Vagina (tissue), 2 donors: Measurements from ENCODE around the gene SLC2A1. TPM values are rescaled to one million over a fixed set of nuclear protein-coding genes. Genes with fewer than 3 reads are reported as not detected.

Source experiments
- DNase-seq, 2 donors: peaks; one replicate each; pipeline ENCODE4 v3.0.0-alpha.2; 2017; ENCODE audit errors: extremely low spot score in 2 of 2
- H3K27ac ChIP-seq: fragments of 200-600 bp; sonication (generic); one replicate; pipeline ENCODE4 v1.5.1; 2019
- H3K27me3 ChIP-seq: fragments of 200-600 bp; sonication (generic); one replicate; pipeline ENCODE4 v1.5.1; 2019
- H3K36me3 ChIP-seq, 2 donors: fragments of 200-600 bp; sonication (generic); one replicate each; pipeline ENCODE4 v1.5.1; 2017 to 2019
- H3K4me1 ChIP-seq: fragments of 200-600 bp; sonication (generic); one replicate; pipeline ENCODE4 v1.5.1; 2019
- H3K4me3 ChIP-seq, 2 donors: fragments of 200-600 bp; sonication (generic); 1 replicate in 1 of 2; 2 replicates in 1 of 2; pipeline ENCODE4 v1.5.1; 2016 to 2019
- H3K9me3 ChIP-seq: fragments of 200-600 bp; sonication (generic); one replicate; pipeline ENCODE4 v1.5.1; 2019
- POLR2A ChIP-seq, 2 donors: fragments of 450-650 bp; IDR thresholded peaks; one replicate each; pipeline ENCODE4 v1.6.1; 2017; ENCODE audit warnings: antibody characterized with exemption in 2 of 2, mild to moderate bottlenecking in 2 of 2, moderate library complexity in 2 of 2
- POLR2AphosphoS5 ChIP-seq, 2 donors: sonication (generic); formaldehyde crosslinking; IDR thresholded peaks; one replicate each; pipeline ENCODE4 v1.9.0; 2017; ENCODE audit warnings: antibody characterized with exemption in 2 of 2, mild to moderate bottlenecking in 2 of 2, low read depth in 1 of 2; ENCODE audit not compliant: insufficient read depth in 1 of 2
- intact Hi-C: fragments of 100-400 bp; cut with DNase I; formaldehyde crosslinking; loops from one replicate; pipeline ENCODE4 v1.15.1; 2023
- total RNA-seq: library from RNA; depleted of rRNA; stranded (reverse); fragments of >200 nt; gene quantifications from one replicate; pipeline ENCODE4 v1.2.3, GENCODE V29; 2016
- TF ChIP-seq, protein P1 (sequence below), 3 experiments: fragments of 450-650 bp in 2 of 3; fragments of 200-600 bp in 1 of 3; sonication (generic) in 1 of 3; IDR thresholded peaks; one replicate each; pipeline ENCODE4 v1.5.1; 2017 to 2019; ENCODE audit warnings: antibody characterized with exemption in 3 of 3, mild to moderate bottlenecking in 2 of 3, moderate library complexity in 2 of 3

The SLC2A1 gene
- total RNA-seq, 1 donor from 2014 or later, result 286 TPM

DNA sequence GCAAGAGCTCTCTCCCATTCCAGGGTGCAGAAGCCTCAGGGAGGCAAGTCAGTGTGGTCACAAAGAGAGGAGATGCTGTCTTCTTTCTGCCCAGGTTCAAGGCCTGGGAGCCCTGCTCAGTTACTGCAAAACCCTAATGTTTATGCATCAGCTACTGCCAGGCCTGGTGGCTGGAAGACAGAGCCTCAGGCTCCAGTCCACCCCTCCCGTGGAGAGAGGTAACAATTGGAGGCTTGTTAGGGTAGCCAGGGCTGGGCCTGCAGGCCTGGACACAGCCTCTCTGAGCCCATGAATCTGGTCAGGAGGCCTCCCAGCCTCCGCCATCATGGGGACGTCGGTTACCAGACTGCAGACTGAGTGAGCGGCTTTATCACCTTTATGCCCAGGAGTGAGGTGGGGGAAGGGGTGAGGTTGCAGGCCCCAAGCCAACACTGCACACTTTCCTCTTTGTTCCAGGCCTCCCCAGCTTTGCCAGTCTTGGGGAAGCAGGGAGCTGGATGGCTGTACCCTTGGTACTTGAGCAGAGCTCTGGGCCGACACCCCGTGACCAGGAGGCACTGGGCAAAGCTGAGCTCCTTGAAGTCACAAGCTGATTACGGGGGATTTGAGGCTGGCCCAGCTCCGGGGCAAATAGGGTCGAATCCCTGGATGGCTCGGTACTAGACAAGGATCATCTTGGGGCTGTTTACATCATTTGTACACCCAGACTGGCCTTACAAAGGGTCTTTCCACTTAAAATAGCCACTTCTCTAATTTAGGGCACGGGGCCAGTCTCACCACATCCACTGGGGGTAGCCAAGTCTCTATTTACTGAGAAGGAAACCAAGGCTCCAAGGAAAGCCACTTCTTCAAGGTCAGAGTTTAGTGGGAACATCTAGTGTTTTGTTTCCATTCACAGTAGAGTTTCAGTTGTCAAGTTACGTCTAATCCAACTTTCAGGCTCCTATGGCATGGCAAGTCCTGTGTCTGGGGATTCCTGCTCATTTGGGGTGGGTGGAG lies 5.2 kb downstream of the SLC2A1 start:
- H3K36me3 ChIP-seq, result no peaks in the 10 kb centered on the region
- no peaks in the 10 kb centered on the region for H3K27me3 ChIP-seq
- peak overlapping the region; percentile 56 for H3K27ac ChIP-seq
- intact Hi-C loops, result no loop called here
- H3K4me3 ChIP-seq, result no peak overlapping the region
- TF ChIP-seq POLR2AphosphoS5 (IDR thresholded peaks at IDR 0.05; ENCODE audit: insufficient read depth in 1 of 2, low read depth in 1 of 2) (peak in 1 of 2 donors; percentile 19), POLR2A (IDR thresholded peaks at IDR 0.05) (no peak)
- TF ChIP-seq, protein P1, sequence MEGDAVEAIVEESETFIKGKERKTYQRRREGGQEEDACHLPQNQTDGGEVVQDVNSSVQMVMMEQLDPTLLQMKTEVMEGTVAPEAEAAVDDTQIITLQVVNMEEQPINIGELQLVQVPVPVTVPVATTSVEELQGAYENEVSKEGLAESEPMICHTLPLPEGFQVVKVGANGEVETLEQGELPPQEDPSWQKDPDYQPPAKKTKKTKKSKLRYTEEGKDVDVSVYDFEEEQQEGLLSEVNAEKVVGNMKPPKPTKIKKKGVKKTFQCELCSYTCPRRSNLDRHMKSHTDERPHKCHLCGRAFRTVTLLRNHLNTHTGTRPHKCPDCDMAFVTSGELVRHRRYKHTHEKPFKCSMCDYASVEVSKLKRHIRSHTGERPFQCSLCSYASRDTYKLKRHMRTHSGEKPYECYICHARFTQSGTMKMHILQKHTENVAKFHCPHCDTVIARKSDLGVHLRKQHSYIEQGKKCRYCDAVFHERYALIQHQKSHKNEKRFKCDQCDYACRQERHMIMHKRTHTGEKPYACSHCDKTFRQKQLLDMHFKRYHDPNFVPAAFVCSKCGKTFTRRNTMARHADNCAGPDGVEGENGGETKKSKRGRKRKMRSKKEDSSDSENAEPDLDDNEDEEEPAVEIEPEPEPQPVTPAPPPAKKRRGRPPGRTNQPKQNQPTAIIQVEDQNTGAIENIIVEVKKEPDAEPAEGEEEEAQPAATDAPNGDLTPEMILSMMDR (IDR thresholded peaks at IDR 0.05), result no peak
- no peak for DNase-seq
- peaks cover 58% of the 10 kb centered on the region for H3K4me1 ChIP-seq
- H3K9me3 ChIP-seq, result no peaks in the 10 kb centered on the region

DNA sequence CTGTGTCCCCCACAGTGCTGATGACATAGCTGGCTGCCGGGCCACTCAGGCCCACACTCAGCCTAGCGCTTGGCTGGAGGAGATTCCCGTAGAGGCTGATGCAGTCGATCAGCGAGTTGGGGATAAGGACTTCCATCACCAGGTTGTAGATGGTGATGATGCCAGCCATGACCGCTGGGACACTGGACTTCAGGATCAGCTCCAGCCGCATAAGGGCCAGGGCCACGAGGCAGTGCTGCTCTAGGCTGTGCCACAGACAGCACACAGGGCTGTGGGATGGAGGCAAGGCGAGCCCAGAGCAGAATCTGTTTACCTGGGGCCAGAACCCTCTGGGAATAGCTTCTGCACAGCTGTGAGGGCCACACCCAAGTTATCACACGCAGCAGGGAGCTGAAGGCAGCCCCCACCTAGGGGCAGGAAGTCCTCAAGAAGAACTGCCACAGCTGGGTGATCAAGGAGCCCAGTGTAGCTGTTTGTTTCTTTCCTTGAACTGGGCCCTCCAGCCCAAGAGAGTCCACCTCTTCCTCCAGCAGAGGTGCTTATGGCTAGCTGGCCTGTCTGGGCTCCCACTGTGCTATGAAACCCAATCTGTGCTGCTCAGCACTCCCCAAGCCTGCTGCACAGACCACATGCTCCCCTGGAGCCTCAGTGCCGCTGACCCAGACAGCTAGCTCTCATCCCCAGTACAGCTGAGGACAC lies 6.2 kb downstream of the SLC2A1 start:
- TF ChIP-seq POLR2AphosphoS5 (IDR thresholded peaks at IDR 0.05; ENCODE audit: insufficient read depth in 1 of 2, low read depth in 1 of 2) (peak in 1 of 2 donors; percentile 48), POLR2A (IDR thresholded peaks at IDR 0.05) (no peak)
- TF ChIP-seq, protein P1 (IDR thresholded peaks at IDR 0.05), result no peak
- H3K27me3 ChIP-seq, result no peaks in the 10 kb centered on the region
- H3K27ac ChIP-seq, result no peak overlapping the region
- no peaks in the 10 kb centered on the region for H3K9me3 ChIP-seq
- no peaks in the 10 kb centered on the region for H3K36me3 ChIP-seq
- DNase-seq, result no peak
- intact Hi-C loops, result no loop called here
- peaks cover 68% of the 10 kb centered on the region for H3K4me1 ChIP-seq
- H3K4me3 ChIP-seq, result no peak overlapping the region

DNA sequence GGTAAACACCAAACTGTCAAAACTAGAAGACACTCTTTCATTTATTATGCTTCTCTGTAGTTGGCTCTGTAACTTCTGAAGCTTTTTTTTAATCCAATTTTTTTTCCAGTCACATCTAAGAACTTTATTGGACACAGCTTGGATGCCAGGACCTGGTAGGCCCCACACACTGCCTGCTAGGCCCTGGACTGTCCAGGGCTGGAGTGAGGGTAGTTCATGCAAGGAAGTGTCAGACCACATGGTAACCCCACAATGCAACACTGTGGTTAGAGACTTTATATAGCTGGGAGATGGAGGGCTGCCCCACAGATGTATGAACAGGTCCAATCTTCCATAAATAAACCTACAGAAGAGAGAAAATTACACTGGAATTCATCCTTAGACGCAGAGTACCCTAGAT lies 7.1 kb downstream of the SLC2A1 start:
- intact Hi-C loops, result no loop called here
- Histone ChIP-seq H3K9me3 (no peaks in the 10 kb centered on the region), H3K27ac (no peak overlapping the region), H3K36me3 (no peaks in the 10 kb centered on the region), H3K4me1 (peaks cover 73% of the 10 kb centered on the region), H3K4me3 (no peak overlapping the region), H3K27me3 (no peaks in the 10 kb centered on the region)
- DNase-seq, result no peak
- TF ChIP-seq POLR2AphosphoS5 (IDR thresholded peaks at IDR 0.05; ENCODE audit: insufficient read depth in 1 of 2, low read depth in 1 of 2), result no peak
- TF ChIP-seq, protein P1 (IDR thresholded peaks at IDR 0.05), result no peak
- no peak for TF ChIP-seq POLR2A (IDR thresholded peaks at IDR 0.05)

DNA sequence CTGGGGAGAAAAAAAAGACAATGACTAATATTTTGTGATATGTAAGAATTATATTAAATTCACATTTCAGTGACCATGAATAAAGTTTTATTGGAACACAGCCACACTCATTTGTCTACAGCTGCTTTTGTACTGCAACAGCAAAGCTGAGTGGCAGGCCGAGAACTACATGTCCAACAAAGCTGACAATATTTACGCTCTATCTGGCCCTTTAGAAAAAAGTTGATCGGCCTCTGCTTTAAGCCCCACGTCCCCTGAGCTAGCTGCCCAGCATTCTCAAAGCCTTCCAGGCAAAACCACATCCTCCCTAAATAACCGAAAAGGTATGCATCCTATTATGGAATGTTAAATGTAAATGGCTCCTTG lies 8.6 kb downstream of the SLC2A1 start:
- no peaks in the 10 kb centered on the region for H3K27me3 ChIP-seq
- intact Hi-C loops, result no loop called here
- H3K36me3 ChIP-seq, result no peaks in the 10 kb centered on the region
- DNase-seq, result no peak
- no peak overlapping the region for H3K4me3 ChIP-seq
- no peaks in the 10 kb centered on the region for H3K9me3 ChIP-seq
- H3K27ac ChIP-seq, result no peak overlapping the region
- TF ChIP-seq, protein P1 (IDR thresholded peaks at IDR 0.05), result no peak
- no peak for TF ChIP-seq POLR2AphosphoS5 (IDR thresholded peaks at IDR 0.05; ENCODE audit: insufficient read depth in 1 of 2, low read depth in 1 of 2)
- H3K4me1 ChIP-seq, result peaks cover 77% of the 10 kb centered on the region
